Neuron (in vitro differentiated cells): ENCODE measurements around the gene ITPR3.

Experiments
- H2AFZ ChIP-seq: one replicate; pipeline ENCODE4 v1.6.1; 2013; ENCODE audit warnings: low read depth, mild to moderate bottlenecking, inconsistent platforms, low read length, moderate library complexity
- H3K27me3 ChIP-seq: one replicate; pipeline ENCODE4 v1.6.1; 2013; ENCODE audit warnings: low read length; ENCODE audit not compliant: insufficient read depth
- H3K36me3 ChIP-seq: one replicate; pipeline ENCODE4 v1.6.1; 2013; ENCODE audit warnings: low read length; ENCODE audit not compliant: insufficient read depth
- H3K4me1 ChIP-seq: one replicate; pipeline ENCODE4 v1.6.1; 2013; ENCODE audit warnings: low read length; ENCODE audit not compliant: insufficient read depth
- H3K4me3 ChIP-seq: 2 replicates; pipeline ENCODE4 v1.5.1; 2013; ENCODE audit warnings: mild to moderate bottlenecking, low read length, moderate library complexity
- H3K9me3 ChIP-seq: one replicate; pipeline ENCODE4 v1.6.1; 2013; ENCODE audit warnings: low read length

The ITPR3 gene

GRCh38 chr6:33640361-33640760, 19.2 kb downstream of the ITPR3 start:
- Histone ChIP-seq H3K4me1 (peaks cover 16% of the 10 kb centered on the region), H3K27me3 (no peaks in the 10 kb centered on the region), H2AFZ (no peak overlapping the region), H3K9me3 (no peaks in the 10 kb centered on the region), H3K36me3 (no peaks in the 10 kb centered on the region), H3K4me3 (no peak overlapping the region)

- H3K9me3 ChIP-seq = no peaks in the 10 kb centered on the region
- H3K4me1 ChIP-seq = peaks cover 11% of the 10 kb centered on the region
- no peak overlapping the region for H2AFZ ChIP-seq
- H3K27me3 ChIP-seq = no peaks in the 10 kb centered on the region
- H3K36me3 ChIP-seq = no peaks in the 10 kb centered on the region
- no peak overlapping the region for H3K4me3 ChIP-seq
Observed at GRCh38 chr6:33641144-33641543, 20.0 kb downstream of the ITPR3 start.

- H3K4me3 ChIP-seq = no peak overlapping the region
- no peaks in the 10 kb centered on the region for H3K27me3 ChIP-seq
- peaks cover 11% of the 10 kb centered on the region for H3K4me1 ChIP-seq
- H3K9me3 ChIP-seq = no peaks in the 10 kb centered on the region
- H2AFZ ChIP-seq = no peak overlapping the region
- H3K36me3 ChIP-seq = no peaks in the 10 kb centered on the region
Observed at GRCh38 chr6:33641602-33642001, 20.5 kb downstream of the ITPR3 start.

GRCh38 chr6:33642897-33643296, 21.8 kb downstream of the ITPR3 start:
- no peaks in the 10 kb centered on the region for H3K27me3 ChIP-seq
- H2AFZ ChIP-seq = no peak overlapping the region
- no peak overlapping the region for H3K4me3 ChIP-seq
- no peaks in the 10 kb centered on the region for H3K36me3 ChIP-seq
- no peaks in the 10 kb centered on the region for H3K9me3 ChIP-seq
- peaks cover 18% of the 10 kb centered on the region for H3K4me1 ChIP-seq

- Histone ChIP-seq H2AFZ (no peak overlapping the region), H3K4me1 (peaks cover 8% of the 10 kb centered on the region), H3K27me3 (no peaks in the 10 kb centered on the region), H3K9me3 (no peaks in the 10 kb centered on the region), H3K36me3 (no peaks in the 10 kb centered on the region), H3K4me3 (no peak overlapping the region)
Observed at GRCh38 chr6:33651403-33651802, 30.3 kb downstream of the ITPR3 start.

GRCh38 chr6:33652002-33652401, 30.9 kb downstream of the ITPR3 start:
- Histone ChIP-seq H3K27me3 (no peaks in the 10 kb centered on the region), H3K36me3 (no peaks in the 10 kb centered on the region), H3K4me1 (peaks cover 7% of the 10 kb centered on the region), H3K4me3 (no peak overlapping the region), H2AFZ (no peak overlapping the region), H3K9me3 (no peaks in the 10 kb centered on the region)

GRCh38 chr6:33654831-33655554, 33.9 kb downstream of the ITPR3 start:
- H3K4me1 ChIP-seq = no peaks in the 10 kb centered on the region
- H3K36me3 ChIP-seq = no peaks in the 10 kb centered on the region
- H3K9me3 ChIP-seq = no peaks in the 10 kb centered on the region
- no peaks in the 10 kb centered on the region for H3K27me3 ChIP-seq
- H3K4me3 ChIP-seq = no peak overlapping the region
- H2AFZ ChIP-seq = no peak overlapping the region

GRCh38 chr6:33656844-33657243, 35.7 kb downstream of the ITPR3 start:
- Histone ChIP-seq H3K4me1 (peaks cover 4% of the 10 kb centered on the region), H3K27me3 (no peaks in the 10 kb centered on the region), H3K4me3 (no peak overlapping the region), H3K36me3 (no peaks in the 10 kb centered on the region), H2AFZ (no peak overlapping the region), H3K9me3 (no peaks in the 10 kb centered on the region)

- H2AFZ ChIP-seq = no peak overlapping the region
- peaks cover 4% of the 10 kb centered on the region for H3K4me1 ChIP-seq
- no peaks in the 10 kb centered on the region for H3K9me3 ChIP-seq
- no peaks in the 10 kb centered on the region for H3K27me3 ChIP-seq
- no peak overlapping the region for H3K4me3 ChIP-seq
- H3K36me3 ChIP-seq = no peaks in the 10 kb centered on the region
Observed at GRCh38 chr6:33658982-33659689, 38.0 kb downstream of the ITPR3 start.

- no peak overlapping the region for H3K4me3 ChIP-seq
- no peaks in the 10 kb centered on the region for H3K36me3 ChIP-seq
- H3K4me1 ChIP-seq = peaks cover 4% of the 10 kb centered on the region
- no peaks in the 10 kb centered on the region for H3K9me3 ChIP-seq
- H2AFZ ChIP-seq = no peak overlapping the region
- no peaks in the 10 kb centered on the region for H3K27me3 ChIP-seq
Observed at GRCh38 chr6:33659986-33660385, 38.9 kb downstream of the ITPR3 start.

GRCh38 chr6:33661106-33661838, 40.1 kb downstream of the ITPR3 start:
- no peaks in the 10 kb centered on the region for H3K9me3 ChIP-seq
- H3K27me3 ChIP-seq = no peaks in the 10 kb centered on the region
- peaks cover 4% of the 10 kb centered on the region for H3K4me1 ChIP-seq
- H2AFZ ChIP-seq = no peak overlapping the region
- no peaks in the 10 kb centered on the region for H3K36me3 ChIP-seq
- H3K4me3 ChIP-seq = no peak overlapping the region

- Histone ChIP-seq H3K36me3 (no peaks in the 10 kb centered on the region), H3K27me3 (no peaks in the 10 kb centered on the region), H3K4me1 (peaks cover 4% of the 10 kb centered on the region), H3K9me3 (peaks cover 3% of the 10 kb centered on the region), H3K4me3 (no peak overlapping the region), H2AFZ (no peak overlapping the region)
Observed at GRCh38 chr6:33662318-33662717, 41.2 kb downstream of the ITPR3 start.

GRCh38 chr6:33663028-33663427, 41.9 kb downstream of the ITPR3 start:
- H3K4me3 ChIP-seq = no peak overlapping the region
- no peak overlapping the region for H2AFZ ChIP-seq
- no peaks in the 10 kb centered on the region for H3K36me3 ChIP-seq

More at GRCh38 chr6:33663028-33663427, 41.9 kb downstream of the ITPR3 start:
- peaks cover 4% of the 10 kb centered on the region for H3K4me1 ChIP-seq
- H3K9me3 ChIP-seq = peaks cover 3% of the 10 kb centered on the region
- H3K27me3 ChIP-seq = no peaks in the 10 kb centered on the region
